HG02642 (cell line): ENCODE data around the gene APLN.

Experiments
- ATAC-seq: cut with Tn5 transposase; IDR thresholded peaks from one replicate; pipeline ENCODE4 v1.9.1; 2021; ENCODE audit warnings: mild to moderate bottlenecking; ENCODE audit not compliant: unreplicated experiment, poor library complexity

APLN gene

GRCh38 chrX:129642641-129643040 lies 12.1 kb downstream of the APLN start:
- no peak for ATAC-seq

GRCh38 chrX:129641941-129642340 lies 12.8 kb downstream of the APLN start:
- ATAC-seq: no peak

GRCh38 chrX:129641469-129641868 lies 13.3 kb downstream of the APLN start:
- no peak for ATAC-seq

- no peak for ATAC-seq
These were observed 14.0 kb downstream of the APLN start for GRCh38 chrX:129640737-129641136.

GRCh38 chrX:129638917-129639316 lies 15.8 kb downstream of the APLN start:
- no peak for ATAC-seq

- no peak for ATAC-seq
These were observed 17.3 kb downstream of the APLN start for GRCh38 chrX:129637217-129638109.

- ATAC-seq: no peak
These were observed 18.5 kb downstream of the APLN start for GRCh38 chrX:129636175-129636681.

- ATAC-seq: no peak
These were observed 20.2 kb downstream of the APLN start for GRCh38 chrX:129634541-129634940.

GRCh38 chrX:129632443-129632842 lies 22.3 kb downstream of the APLN start:
- no peak for ATAC-seq

GRCh38 chrX:129631849-129632248 lies 22.9 kb downstream of the APLN start:
- ATAC-seq: no peak

- no peak for ATAC-seq
These were observed 24.9 kb downstream of the APLN start for GRCh38 chrX:129629837-129630236.

GRCh38 chrX:129626026-129626425 lies 28.7 kb downstream of the APLN start:
- no peak for ATAC-seq

- ATAC-seq: no peak
These were observed 31.9 kb downstream of the APLN start for GRCh38 chrX:129622757-129623301.

GRCh38 chrX:129618997-129619396 lies 35.8 kb downstream of the APLN start:
- no peak for ATAC-seq

GRCh38 chrX:129617420-129617819 lies 37.3 kb downstream of the APLN start:
- no peak for ATAC-seq

- no peak for ATAC-seq
These were observed 40.1 kb downstream of the APLN start for GRCh38 chrX:129614481-129615255.

- ATAC-seq: no peak
These were observed 41.2 kb downstream of the APLN start for GRCh38 chrX:129613596-129613995.

GRCh38 chrX:129612396-129612795 lies 42.4 kb downstream of the APLN start:
- ATAC-seq: no peak

GRCh38 chrX:129609395-129609794 lies 45.4 kb downstream of the APLN start:
- no peak for ATAC-seq

GRCh38 chrX:129608496-129608895 lies 46.3 kb downstream of the APLN start:
- ATAC-seq: no peak

GRCh38 chrX:129606918-129607317 lies 47.8 kb downstream of the APLN start:
- no peak for ATAC-seq
